ENCODE measurements around the gene PDCD6IP.

DNA sequence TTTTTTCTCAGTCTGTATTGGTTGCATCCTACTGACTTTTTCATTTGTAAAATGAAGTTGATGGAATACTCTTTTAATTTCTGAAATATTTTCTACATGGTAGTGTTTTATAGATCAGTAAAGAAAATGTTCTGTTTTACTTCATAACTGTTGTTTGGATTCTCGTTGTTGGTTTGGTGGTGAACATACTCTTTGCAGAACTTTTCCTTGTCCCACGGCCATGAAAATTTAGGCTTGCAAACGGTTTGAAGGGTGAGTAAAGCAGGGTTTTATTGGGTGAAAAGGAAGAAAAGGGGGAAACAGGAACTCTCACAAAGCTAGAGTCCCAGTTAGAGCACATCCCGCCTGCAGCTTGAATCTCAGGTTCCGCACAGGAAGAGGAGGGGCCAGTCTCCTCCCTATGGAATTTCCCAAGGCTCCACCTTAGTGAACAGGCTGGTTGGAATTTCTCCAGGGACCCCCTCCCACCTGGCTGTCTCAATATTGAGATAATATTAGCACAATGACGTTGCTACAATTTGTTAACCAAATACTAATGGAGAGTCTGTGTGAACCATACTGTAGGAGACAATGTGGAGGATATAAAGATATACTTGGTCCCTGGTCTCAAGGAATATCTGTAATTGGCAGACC is 5.6 kb downstream of the PDCD6IP start:
- no peak for TF ChIP-seq EZH2 (IDR thresholded peaks at IDR 0.05; ENCODE audit: insufficient read depth, poor library complexity, severe bottlenecking)
- TF ChIP-seq EZH2phosphoT487 (IDR thresholded peaks at IDR 0.05; ENCODE audit: insufficient read depth, low read depth): no peak

Data from GM23248 (cell line).